GM23248 (cell line): ENCODE data around the gene SRPK2. TPM values are rescaled to one million over a fixed set of nuclear protein-coding genes. Genes with fewer than 3 reads are reported as not detected.
A peak's percentile ranks its signal among the peaks of the same experiment; 100 is the strongest.

Source experiments
- DNase-seq: peaks from one replicate; pipeline ENCODE4 v3.0.0-alpha.2; 2015
- H2AFZ ChIP-seq: fragments of 200-600 bp; sonication (generic); 2 replicates; pipeline ENCODE4 v1.6.1; 2016; ENCODE audit warnings: antibody characterized with exemption
- H3F3A ChIP-seq: fragments of 200-600 bp; sonication (generic); 2 replicates; pipeline ENCODE4 v1.6.1; 2016; ENCODE audit warnings: mild to moderate bottlenecking, antibody characterized with exemption, mixed run types; ENCODE audit not compliant: insufficient read depth
- H3K27ac ChIP-seq: fragments of 200-600 bp; sonication (generic); 2 replicates; pipeline ENCODE4 v1.5.1; 2016; ENCODE audit warnings: mild to moderate bottlenecking
- H3K27me3 ChIP-seq: fragments of 200-600 bp; sonication (generic); replicated peaks from 2 replicates; pipeline ENCODE4 v1.6.1; 2016; ENCODE audit warnings: mild to moderate bottlenecking; ENCODE audit not compliant: insufficient read depth
- H3K36me3 ChIP-seq: fragments of 200-600 bp; sonication (generic); 2 replicates; pipeline ENCODE4 v1.6.1; 2016; ENCODE audit warnings: low read depth, mild to moderate bottlenecking
- H3K4me1 ChIP-seq: fragments of 200-600 bp; sonication (generic); 2 replicates; pipeline ENCODE4 v1.6.1; 2016; ENCODE audit warnings: mild to moderate bottlenecking; ENCODE audit not compliant: insufficient read depth
- H3K4me2 ChIP-seq: fragments of 200-600 bp; sonication (generic); one replicate; pipeline ENCODE4 v1.6.1; 2016; ENCODE audit warnings: mild to moderate bottlenecking; ENCODE audit not compliant: unreplicated experiment
- H3K4me3 ChIP-seq: fragments of 200-600 bp; sonication (generic); 2 replicates; pipeline ENCODE4 v1.5.1; 2016; ENCODE audit warnings: mild to moderate bottlenecking
- H3K79me2 ChIP-seq: fragments of 200-600 bp; sonication (generic); 2 replicates; pipeline ENCODE4 v1.6.1; 2016; ENCODE audit warnings: mild to moderate bottlenecking; ENCODE audit not compliant: insufficient read depth
- H3K9ac ChIP-seq: fragments of 200-600 bp; sonication (generic); 2 replicates; pipeline ENCODE4 v1.6.1; 2016; ENCODE audit warnings: mild to moderate bottlenecking
- H3K9me2 ChIP-seq: fragments of 200-600 bp; sonication (generic); 2 replicates; pipeline ENCODE4 v1.6.1; 2016; ENCODE audit warnings: mixed run types, mild to moderate bottlenecking, moderate library complexity; ENCODE audit not compliant: insufficient read depth
- H3K9me3 ChIP-seq: fragments of 200-600 bp; sonication (generic); one replicate; pipeline ENCODE4 v1.6.1; 2017; ENCODE audit warnings: low read depth
- H4K20me1 ChIP-seq: fragments of 200-600 bp; sonication (generic); 2 replicates; pipeline ENCODE4 v1.6.0; 2016; ENCODE audit not compliant: insufficient read depth
- EZH2 ChIP-seq: fragments of 200-600 bp; sonication (generic); IDR thresholded peaks from 2 replicates; pipeline ENCODE4 v1.6.1; 2018; ENCODE audit warnings: antibody characterized with exemption, mild to moderate bottlenecking; ENCODE audit not compliant: insufficient read depth, poor library complexity, severe bottlenecking
- EZH2phosphoT487 ChIP-seq: fragments of 200-600 bp; sonication (generic); IDR thresholded peaks from 2 replicates; pipeline ENCODE4 v1.6.1; 2018; ENCODE audit warnings: antibody characterized with exemption, moderate library complexity, mild to moderate bottlenecking, low read depth; ENCODE audit not compliant: insufficient read depth
- WGBS, 2 experiments: methylation state at CpG; one replicate each; pipeline ENCODE4 v1.1.6; 2015 to 2017; ENCODE audit warnings: low lambda C conversion rate in 2 of 2, low coverage in 1 of 2; ENCODE audit errors: missing lambda C conversion rate in 2 of 2; 5-methylcytosine and 5-hydroxymethylcytosine counted together
- in situ Hi-C: fragments of 300-500 bp; cut with MboI; formaldehyde crosslinking; loops from 2 replicates; pipeline ENCODE4 v1.15.0; 2020
- polyA plus RNA-seq: library from polyadenylated mRNA; unstranded; fragments of >200 nt; fragmentation: Nextera tagmentation; extraction: Ambion mirVana; gene quantifications from 2 replicates; pipeline ENCODE4 v1.2.1, GENCODE V29; 2016
- total RNA-seq: library from RNA; depleted of rRNA; stranded (reverse); fragments of >200 nt; shearing (Covaris generic); gene quantifications from 2 replicates; pipeline ENCODE4 v1.2.3, GENCODE V29; 2014

SRPK2 gene
- total and polyA plus RNA-seq, 2 experiments from 2014 or later: 53.1 to 85.2 TPM

DNA sequence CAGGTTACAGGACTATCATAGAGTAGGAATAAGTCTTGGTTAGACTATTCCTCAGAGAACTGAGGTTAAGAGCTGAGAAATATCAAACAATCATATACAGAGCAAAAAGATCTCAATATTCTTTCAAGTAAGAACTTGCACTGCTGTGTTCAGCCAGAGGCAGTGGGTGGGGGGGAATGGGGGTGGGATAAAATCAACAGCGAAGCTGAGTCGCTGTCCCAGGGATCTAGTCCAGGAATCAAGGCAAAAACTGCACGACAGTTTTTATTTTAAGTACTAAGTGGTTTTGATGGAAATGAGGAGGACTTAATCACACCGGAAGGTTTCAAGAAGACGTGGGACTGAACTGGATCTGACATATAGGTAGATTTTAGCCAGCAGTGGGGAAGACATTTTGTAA, 159.1 kb downstream of the SRPK2 start:
- no peak overlapping the region for H3K4me2 ChIP-seq
- no peak overlapping the region for H3K4me3 ChIP-seq
- no peak overlapping the region for H3K27ac ChIP-seq
- H3K9me3 ChIP-seq: no peaks in the 10 kb centered on the region
- H3K79me2 ChIP-seq: peaks cover 89% of the 10 kb centered on the region
- 89 to 95% methylated on average over 5 of the region's 5 CpGs for WGBS, 2 experiments
- in situ Hi-C loops: no loop called here
- H3K27me3 ChIP-seq: no peaks in the 10 kb centered on the region
- H3K9ac ChIP-seq: no peak overlapping the region
- no peaks in the 10 kb centered on the region for H4K20me1 ChIP-seq
- no peaks in the 10 kb centered on the region for H3K9me2 ChIP-seq
- H2AFZ ChIP-seq: no peak overlapping the region
- no peak for TF ChIP-seq EZH2
- no peak for TF ChIP-seq EZH2phosphoT487
- peaks cover 14% of the 10 kb centered on the region for H3K4me1 ChIP-seq
- no peaks in the 10 kb centered on the region for H3K36me3 ChIP-seq
- H3F3A ChIP-seq: peaks cover 21% of the 10 kb centered on the region; the same call in 1 of the 2 replicates
- no peak for DNase-seq

DNA sequence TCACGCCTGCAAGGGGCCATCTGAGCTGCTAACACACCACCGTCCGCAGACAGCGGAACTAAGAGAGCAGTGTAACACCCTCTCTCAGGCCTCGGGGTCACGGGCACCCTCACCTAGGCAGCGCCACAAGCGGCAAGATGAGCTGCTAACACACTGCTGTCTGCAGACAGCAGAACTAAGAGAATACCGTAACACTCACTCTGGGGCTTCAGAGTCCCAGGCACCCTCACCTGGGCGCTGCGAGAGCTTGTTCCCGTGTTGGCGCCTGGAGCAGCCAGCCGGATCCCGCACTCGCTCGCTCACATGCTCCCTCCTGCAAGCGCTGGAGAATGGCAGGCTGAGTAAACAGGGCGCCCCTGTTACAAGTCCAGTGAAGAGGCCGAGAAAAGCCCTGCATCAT, 160.2 kb downstream of the SRPK2 start:
- Histone ChIP-seq H3K9me2 (no peaks in the 10 kb centered on the region), H3K27ac (no peak overlapping the region), H3F3A (peaks cover 22% of the 10 kb centered on the region; the same call in 1 of the 2 replicates), H3K36me3 (no peaks in the 10 kb centered on the region), H3K27me3 (no peaks in the 10 kb centered on the region), H3K9me3 (no peaks in the 10 kb centered on the region), H4K20me1 (no peaks in the 10 kb centered on the region), H3K79me2 (peaks cover 91% of the 10 kb centered on the region), H3K9ac (no peak overlapping the region), H3K4me1 (peaks cover 15% of the 10 kb centered on the region), H3K4me2 (no peak overlapping the region), H3K4me3 (no peak overlapping the region), H2AFZ (no peak overlapping the region)
- no peak for DNase-seq
- TF ChIP-seq EZH2: no peak
- in situ Hi-C loops: no loop called here
- 89 to 93% methylated on average over 20 of the region's 20 CpGs for WGBS, 2 experiments

GRCh38 chr7:105227391-105227790, 161.3 kb downstream of the SRPK2 start:
- H3F3A ChIP-seq: peaks cover 22% of the 10 kb centered on the region; the same call in 1 of the 2 replicates
- DNase-seq: no peak
- H3K4me3 ChIP-seq: no peak overlapping the region
- H3K27me3 ChIP-seq: no peaks in the 10 kb centered on the region
- no peaks in the 10 kb centered on the region for H3K9me3 ChIP-seq
- H3K79me2 ChIP-seq: peaks cover 91% of the 10 kb centered on the region
- no peak overlapping the region for H3K27ac ChIP-seq
- in situ Hi-C loops: no loop called here
- no peaks in the 10 kb centered on the region for H3K9me2 ChIP-seq
- no peak overlapping the region for H3K4me2 ChIP-seq
- no peak overlapping the region for H2AFZ ChIP-seq
- no peak overlapping the region for H3K9ac ChIP-seq
- no peaks in the 10 kb centered on the region for H4K20me1 ChIP-seq
- WGBS, 2 experiments: 88 to 92% methylated on average over 2 of the region's 2 CpGs
- no peak for TF ChIP-seq EZH2
- no peak for TF ChIP-seq EZH2phosphoT487
- H3K36me3 ChIP-seq: no peaks in the 10 kb centered on the region
- H3K4me1 ChIP-seq: peaks cover 15% of the 10 kb centered on the region

DNA sequence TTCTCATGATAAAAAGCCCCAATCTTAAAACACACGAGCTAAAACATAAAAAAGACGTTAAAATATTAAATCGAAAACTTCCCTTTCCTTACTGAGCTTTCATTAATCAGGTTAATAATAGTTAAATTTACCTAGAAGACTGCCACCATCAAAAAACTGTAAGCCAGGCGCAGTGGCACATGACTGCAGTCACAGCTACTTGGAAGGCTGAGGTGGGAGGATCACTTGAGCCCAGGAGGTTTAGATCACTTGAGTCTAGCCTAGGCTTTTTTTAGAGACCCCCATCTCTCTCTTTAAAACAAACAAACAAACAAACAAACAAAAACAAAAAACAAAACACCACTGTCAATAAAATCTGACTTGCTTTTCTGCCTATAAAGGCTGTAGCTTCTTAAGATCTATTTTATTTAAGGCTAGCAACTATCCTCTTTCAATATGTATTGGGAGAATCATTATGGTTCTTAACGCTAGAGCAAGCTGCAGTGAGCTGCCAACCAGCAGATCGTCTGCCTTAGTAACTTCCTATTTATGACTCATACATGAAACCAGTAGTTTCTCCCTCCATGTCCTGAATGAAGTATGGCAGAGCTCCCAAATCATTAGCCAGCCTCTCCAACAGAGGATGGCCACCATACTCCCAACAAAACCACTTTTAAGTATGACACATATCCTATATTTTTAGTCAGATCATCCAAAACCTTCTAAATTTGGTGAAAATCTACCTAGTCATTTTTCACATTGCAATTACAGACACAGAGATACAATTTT, 163.7 kb downstream of the SRPK2 start:
- H3K36me3 ChIP-seq: no peaks in the 10 kb centered on the region
- H3K4me3 ChIP-seq: peak overlapping the region; percentile 52
- in situ Hi-C loops: no loop called here
- no peak for TF ChIP-seq EZH2
- TF ChIP-seq EZH2phosphoT487: no peak
- H3K4me2 ChIP-seq: peak overlapping the region; percentile 77
- H3K9me2 ChIP-seq: no peaks in the 10 kb centered on the region
- peaks cover 94% of the 10 kb centered on the region for H3K79me2 ChIP-seq
- peaks cover 17% of the 10 kb centered on the region for H3K4me1 ChIP-seq
- no peaks in the 10 kb centered on the region for H3K27me3 ChIP-seq
- H3F3A ChIP-seq: peaks cover 15% of the 10 kb centered on the region; the same call in 1 of the 2 replicates
- H3K9ac ChIP-seq: peak overlapping the region; percentile 39
- no peaks in the 10 kb centered on the region for H3K9me3 ChIP-seq
- H4K20me1 ChIP-seq: no peaks in the 10 kb centered on the region; the same call in 1 of the 2 replicates
- H2AFZ ChIP-seq: no peak overlapping the region
- 56 to 57% methylated on average over 6 of the region's 6 CpGs for WGBS, 2 experiments
- peak overlapping the region; percentile 53 for H3K27ac ChIP-seq
- DNase-seq: peak; percentile 95
